Neural crest cell (in vitro differentiated cells): Measurements from ENCODE around the gene OR1D2. TPM values are rescaled to one million over a fixed set of nuclear protein-coding genes. Genes with fewer than 3 reads are reported as not detected.

Experiments used
- DNase-seq: peaks from one replicate; pipeline ENCODE4 v3.0.0; 2021; ENCODE audit warnings: low read depth, mixed read lengths, low spot score
- H3K27ac Mint-ChIP-seq: one replicate; pipeline ENCODE4 v1.8.0; 2021; ENCODE audit warnings: mild to moderate bottlenecking, mixed read lengths; ENCODE audit not compliant: unreplicated experiment
- H3K27me3 Mint-ChIP-seq: 2 replicates; pipeline ENCODE4 v1.8.0; 2021; ENCODE audit warnings: low read depth, mild to moderate bottlenecking, mixed read lengths
- H3K36me3 Mint-ChIP-seq: 2 replicates; pipeline ENCODE4 v1.8.0; 2021; ENCODE audit warnings: low read depth, mild to moderate bottlenecking, mixed read lengths
- H3K4me1 Mint-ChIP-seq: 2 replicates; pipeline ENCODE4 v1.8.0; 2021; ENCODE audit warnings: mixed read lengths
- H3K4me3 Mint-ChIP-seq: one replicate; pipeline ENCODE4 v1.8.0; 2021; ENCODE audit warnings: mild to moderate bottlenecking, mixed read lengths
- H3K9me3 Mint-ChIP-seq: 2 replicates; pipeline ENCODE4 v1.8.0; 2021; ENCODE audit warnings: mixed read lengths
- CTCF ChIP-seq: fragments of 200-600 bp; sonication (generic); conservative IDR thresholded peaks from 2 replicates; pipeline ENCODE4 v1.5.0; 2021; ENCODE audit warnings: antibody characterized with exemption, mild to moderate bottlenecking
- total RNA-seq: library from RNA; stranded (reverse); gene quantifications from 2 replicates; pipeline ENCODE4 v1.2.1, GENCODE V29; 2021

Gene OR1D2
- total RNA-seq, 1 donor from 2014 or later: not detected

- no peak overlapping the region for H3K27ac Mint-ChIP-seq
- H3K4me3 Mint-ChIP-seq: no peak overlapping the region
- H3K4me1 Mint-ChIP-seq: no peaks in the 10 kb centered on the region
- TF ChIP-seq CTCF: no peak
- no peaks in the 10 kb centered on the region for H3K36me3 Mint-ChIP-seq
- peaks cover 35% of the 10 kb centered on the region for H3K27me3 Mint-ChIP-seq
- H3K9me3 Mint-ChIP-seq: peaks cover 4% of the 10 kb centered on the region
- no peak for DNase-seq
These were observed 64.5 kb downstream of the OR1D2 start for GRCh38 chr17:3039736-3040135.

GRCh38 chr17:3038941-3039340, 65.3 kb downstream of the OR1D2 start:
- Mint-ChIP-seq H3K27me3 (peaks cover 30% of the 10 kb centered on the region), H3K4me1 (no peaks in the 10 kb centered on the region), H3K9me3 (no peaks in the 10 kb centered on the region), H3K36me3 (no peaks in the 10 kb centered on the region), H3K4me3 (no peak overlapping the region), H3K27ac (no peak overlapping the region)
- no peak for TF ChIP-seq CTCF
- no peak for DNase-seq

Other genes starting within 250 kb of the OR1D2 start
- not detected in 2 replicates for gene OR1D5, start 40.8 kb downstream of the OR1D2 start, total RNA-seq
- not detected in 2 replicates for gene OR1G1, start 23.1 kb upstream of the OR1D2 start, total RNA-seq
- gene OR1A2, start 93.1 kb upstream of the OR1D2 start, total RNA-seq: not detected in 2 replicates
- not detected in 2 replicates for gene OR1A1, start 103.2 kb upstream of the OR1D2 start, total RNA-seq
- not detected in 2 replicates for gene OR3A1, start 193.9 kb upstream of the OR1D2 start, total RNA-seq